K562 (cell line): ENCODE measurements around the gene MCM6. TPM values are rescaled to one million over a fixed set of nuclear protein-coding genes. Genes with fewer than 3 reads are reported as not detected.
A peak's percentile ranks its signal among the peaks of the same experiment; 100 is the strongest.

Experiments
- ATAC-seq: fragments of 200-7000 bp; cut with Tn5 transposase; 3 replicates; pipeline ENCODE4 v1.9.1; 2020; ENCODE audit warnings: moderate library complexity
- BruUV-seq: library from RNA; stranded (reverse); fragments of 400-500 nt; replicated peaks from 2 replicates; lab custom pipeline; 2021; lab: Mats Ljungman, UMichigan
- CTCF ChIA-PET: fragments of 300-600 bp; formaldehyde crosslinking; extraction: SDS; loops from one replicate; lab custom pipeline; 2021; ENCODE audit warnings: low intra/inter-chr PET ratio; lab: Yijun Ruan, JAX
- POLR2A ChIA-PET: fragments of 300-600, 350-650 bp; sonication (Branson Sonifier 250); formaldehyde crosslinking; extraction: SDS; loops from one replicate; lab custom pipeline; 2021; ENCODE audit warnings: antibody characterized with exemption, inconsistent platforms; lab: Yijun Ruan, JAX
- DNase-seq, 4 experiments: peaks; one replicate each; pipeline versions ENCODE4 v3.0.0 to v3.0.0-alpha.2; 2011 to 2018; ENCODE audit warnings: low spot score in 3 of 4, mixed read lengths in 3 of 4; ENCODE audit errors: extremely low read depth in 1 of 4
- FAIRE-seq: peaks from 2 replicates; lab custom pipeline; 2011; peaks lifted over from hg19 to GRCh38; lab: Jason Lieb, UNC
- H2AFZ ChIP-seq: 2 replicates; pipeline ENCODE4 v1.6.0; 2011; ENCODE audit warnings: low read depth, low read length, control low read depth, inconsistent platforms
- H3K27ac ChIP-seq: fragments of 200-600 bp; 3 replicates; pipeline ENCODE4 v1.8.0; 2011; ENCODE audit warnings: low read depth, mild to moderate bottlenecking, control low read depth, inconsistent platforms, low read length, moderate library complexity, mixed read lengths; ENCODE audit errors: extremely low read depth
- H3K27me3 ChIP-seq, 2 experiments: fragments of 300-600 bp in 1 of 2; 2 replicates in 1 of 2; 3 replicates in 1 of 2; pipeline versions ENCODE4 v1.6.0 to v1.8.0; 2011; ENCODE audit warnings: inconsistent platforms in 2 of 2, low read length in 2 of 2, mild to moderate bottlenecking in 1 of 2, mixed read lengths in 1 of 2, moderate library complexity in 1 of 2; ENCODE audit not compliant: control insufficient read depth in 2 of 2, insufficient read depth in 2 of 2
- H3K36me3 ChIP-seq: fragments of 300-600 bp; 3 replicates; pipeline ENCODE4 v1.8.0; 2011; ENCODE audit warnings: mild to moderate bottlenecking, low read length, inconsistent platforms; ENCODE audit not compliant: control insufficient read depth, insufficient read depth
- H3K4me1 ChIP-seq, 2 experiments: fragments of 200-600 bp in 1 of 2; replicated peaks in 1 of 2; 2 replicates in 1 of 2; 3 replicates in 1 of 2; pipeline versions ENCODE4 v1.5.1 to v1.8.0; 2011; ENCODE audit warnings: inconsistent platforms in 2 of 2, low read length in 2 of 2, mild to moderate bottlenecking in 1 of 2, mixed read lengths in 1 of 2, moderate library complexity in 1 of 2; ENCODE audit not compliant: control insufficient read depth in 2 of 2, insufficient read depth in 2 of 2
- H3K4me2 ChIP-seq: 2 replicates; pipeline ENCODE4 v1.6.1; 2011; ENCODE audit warnings: low read length, control low read depth, inconsistent platforms, mixed read lengths; ENCODE audit not compliant: insufficient read depth
- H3K4me3 ChIP-seq: fragments of 200-600 bp; sonication (generic), shearing (Covaris generic); 2 replicates; pipeline ENCODE4 v1.5.1; 2016; ENCODE audit warnings: control low read depth, inconsistent platforms
- H3K79me2 ChIP-seq: fragments of 200-600 bp; 3 replicates; pipeline ENCODE4 v1.8.0; 2011; ENCODE audit warnings: low read length, inconsistent platforms; ENCODE audit not compliant: control insufficient read depth, insufficient read depth
- H3K9ac ChIP-seq, 2 experiments: 2 replicates each; pipeline versions ENCODE4 v1.6.0 to v1.6.1; 2011; ENCODE audit warnings: low read depth in 2 of 2, low read length in 2 of 2, control low read depth in 1 of 2, inconsistent platforms in 1 of 2, mild to moderate bottlenecking in 1 of 2, mixed read lengths in 1 of 2; ENCODE audit not compliant: insufficient read depth in 1 of 2
- H3K9me1 ChIP-seq: one replicate; pipeline ENCODE4 v1.6.0; 2011; ENCODE audit warnings: inconsistent platforms, mild to moderate bottlenecking, low read length, moderate library complexity; ENCODE audit not compliant: control insufficient read depth, insufficient read depth
- H3K9me3 ChIP-seq: replicated peaks from 2 replicates; pipeline ENCODE4 v1.5.1; 2011; ENCODE audit warnings: low read depth, low read length, inconsistent platforms; ENCODE audit not compliant: control insufficient read depth, insufficient read depth
- H4K20me1 ChIP-seq: replicated peaks from 2 replicates; pipeline ENCODE4 v1.6.1; 2011; ENCODE audit warnings: low read length, inconsistent platforms, mixed read lengths; ENCODE audit not compliant: control insufficient read depth, insufficient read depth
- HDAC1 ChIP-seq, 2 experiments: fragments of 450-650 bp; IDR thresholded peaks; 2 replicates each; pipeline ENCODE4 v1.6.1; 2016 to 2017; ENCODE audit warnings: inconsistent platforms in 1 of 2, mild to moderate bottlenecking in 1 of 2, moderate library complexity in 1 of 2
- KLF6 ChIP-seq: fragments of 250-450 bp; sonication (Bioruptor Pico); IDR thresholded peaks from 2 replicates; pipeline ENCODE4 v1.4.0; 2020; ENCODE audit warnings: mild to moderate bottlenecking, moderate library complexity, borderline replicate concordance
- TSC22D4 ChIP-seq: fragments of 450-650 bp; IDR thresholded peaks from 2 replicates; pipeline ENCODE4 v1.6.1; 2016; ENCODE audit warnings: missing genetic modification characterization, missing biosample characterization, control low read depth
- ZNF766 ChIP-seq: fragments of 200-800 bp; sonication (Bioruptor generic); conservative IDR thresholded peaks from 2 replicates; pipeline ENCODE4 v1.6.1; 2016; ENCODE audit warnings: missing genetic modification characterization, missing compliant biosample characterization
- WGBS: fragments of 100-300 bp; shearing (Covaris generic); methylation state at CpG from one replicate; pipeline ENCODE4 v1.1.6; 2016; ENCODE audit warnings: low coverage, mixed read lengths; ENCODE audit not compliant: insufficient coverage; ENCODE audit errors: missing lambda C conversion rate; 5-methylcytosine and 5-hydroxymethylcytosine counted together
- in situ Hi-C: fragments of 300-500 bp; cut with MboI; formaldehyde crosslinking; loops from 4 replicates; pipeline ENCODE4 v1.15.0; 2018; ENCODE audit warnings: inconsistent platforms, mixed read lengths
- intact Hi-C: fragments of 100-400 bp; cut with micrococcal nuclease; formaldehyde crosslinking; loops from 2 replicates; pipeline ENCODE4 v1.14.2; 2022
- polyA plus RNA-seq, 8 experiments: library from polyadenylated mRNA; depleted of rRNA in 4 of 8; stranded (reverse) in 5 of 8; unstranded in 3 of 8; fragments of >200 nt; fragmentation: Nextera tagmentation in 2 of 8; fragmentation: Illumina TruSeq in 1 of 8; extraction: Ambion mirVana in 2 of 8; extraction: Trizol in 1 of 8; gene quantifications; 2 replicates each; pipeline versions ENCODE4 v1.2.1 to v1.2.3, GENCODE V29; 2011 to 2014; ENCODE audit warnings: inconsistent platforms in 1 of 8, missing spikeins in 1 of 8
- total RNA-seq, 7 experiments: library from RNA; depleted of rRNA in 6 of 7; stranded (reverse); fragments of >200 nt in 6 of 7; fragmentation: Illumina TruSeq in 2 of 7; extraction: Trizol in 2 of 7; gene quantifications; 2 replicates each; pipeline versions ENCODE4 v1.2.1 to v1.2.3, GENCODE V29; 2011 to 2021; ENCODE audit warnings: low replicate concordance in 1 of 7
- TF ChIP-seq, protein P1 (sequence below), 2 experiments: fragments of 450-650 bp; IDR thresholded peaks; 2 replicates each; pipeline ENCODE4 v1.6.1; 2018; ENCODE audit warnings: mild to moderate bottlenecking in 2 of 2, low read depth in 1 of 2; ENCODE audit not compliant: partially characterized antibody in 2 of 2
- TF ChIP-seq, protein P2 (sequence below): fragments of 450-650 bp; formaldehyde crosslinking; IDR thresholded peaks from 2 replicates; pipeline ENCODE4 v1.4.0; 2020; ENCODE audit warnings: mild to moderate bottlenecking, mixed read lengths
- TF ChIP-seq, protein P3 (sequence below), 2 experiments: IDR thresholded peaks in 1 of 2; conservative IDR thresholded peaks in 1 of 2; 2 replicates each; pipeline ENCODE4 v1.6.1; 2016; ENCODE audit warnings: low read depth in 2 of 2, mild to moderate bottlenecking in 1 of 2, missing compliant biosample characterization in 1 of 2, missing genetic modification characterization in 1 of 2, moderate library complexity in 1 of 2
- TF ChIP-seq, protein P4 (sequence below): fragments of 450-650 bp; conservative IDR thresholded peaks from 2 replicates; pipeline ENCODE4 v1.6.1; 2016; ENCODE audit warnings: missing genetic modification characterization, low read depth, mild to moderate bottlenecking, control low read depth, missing compliant biosample characterization

The MCM6 gene
- total and polyA plus RNA-seq, 9 of the 15 experiments (the other 6 are each of a cell fraction or from before 2014, with no cell fraction given), result 42.6 to 133 (median 82.4) TPM

DNA sequence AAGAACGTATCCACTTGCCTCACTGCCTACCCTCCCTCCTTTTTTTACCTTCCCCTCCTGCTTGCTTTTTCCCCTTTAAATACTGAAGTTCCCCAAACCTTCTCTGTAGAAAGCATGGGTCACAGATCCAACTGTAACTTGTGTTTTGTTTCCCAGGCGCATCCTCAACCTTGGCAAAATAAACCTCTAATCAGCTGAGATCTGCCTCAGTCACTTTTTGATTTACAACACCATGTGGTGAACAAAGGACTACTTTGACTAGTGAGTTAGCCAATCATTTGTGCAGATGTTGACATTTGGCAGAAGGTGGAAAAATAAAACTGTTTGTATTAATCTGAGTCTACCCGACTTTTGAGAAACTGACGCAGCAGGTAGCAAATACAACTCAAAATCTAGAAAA lies 23.3 kb upstream of the MCM6 start:
- no peak overlapping the region for H3K4me3 ChIP-seq
- POLR2A ChIA-PET, result no interaction called here
- no peak overlapping the region for H2AFZ ChIP-seq
- H3K9ac ChIP-seq, result no peak overlapping the region
- no peaks in the 10 kb centered on the region for H3K9me3 ChIP-seq
- H3K4me2 ChIP-seq, result no peak overlapping the region
- H3K27ac ChIP-seq, result no peak overlapping the region
- intact Hi-C loops, result no loop called here
- DNase-seq, result peak in 1 of 4 experiments; percentile 16
- no peaks in the 10 kb centered on the region for H3K36me3 ChIP-seq
- H3K9me1 ChIP-seq, result no peaks in the 10 kb centered on the region
- in situ Hi-C loops, result no loop called here
- CTCF ChIA-PET, result no interaction called here
- ATAC-seq, result no peak; the same call in 2 of the 3 replicates
- no peaks in the 10 kb centered on the region for H3K27me3 ChIP-seq
- WGBS, result 30% methylated on average over 4 of the region's 4 CpGs
- H4K20me1 ChIP-seq, result no peaks in the 10 kb centered on the region
- H3K4me1 ChIP-seq, result peaks cover 5 to 16% of the 10 kb centered on the region in 2 experiments; a peak in 4 of 5 replicates
- BruUV-seq, result no TSS peak
- H3K79me2 ChIP-seq, result no peaks in the 10 kb centered on the region
- peak; percentile 42 for FAIRE-seq
- TF ChIP-seq HDAC1 (IDR thresholded peaks at IDR 0.05), result 0 out of 4 replicates have a peak, but pooled peaks of 1 of the 2 experiments have one; percentile 19
- TF ChIP-seq, protein P1, sequence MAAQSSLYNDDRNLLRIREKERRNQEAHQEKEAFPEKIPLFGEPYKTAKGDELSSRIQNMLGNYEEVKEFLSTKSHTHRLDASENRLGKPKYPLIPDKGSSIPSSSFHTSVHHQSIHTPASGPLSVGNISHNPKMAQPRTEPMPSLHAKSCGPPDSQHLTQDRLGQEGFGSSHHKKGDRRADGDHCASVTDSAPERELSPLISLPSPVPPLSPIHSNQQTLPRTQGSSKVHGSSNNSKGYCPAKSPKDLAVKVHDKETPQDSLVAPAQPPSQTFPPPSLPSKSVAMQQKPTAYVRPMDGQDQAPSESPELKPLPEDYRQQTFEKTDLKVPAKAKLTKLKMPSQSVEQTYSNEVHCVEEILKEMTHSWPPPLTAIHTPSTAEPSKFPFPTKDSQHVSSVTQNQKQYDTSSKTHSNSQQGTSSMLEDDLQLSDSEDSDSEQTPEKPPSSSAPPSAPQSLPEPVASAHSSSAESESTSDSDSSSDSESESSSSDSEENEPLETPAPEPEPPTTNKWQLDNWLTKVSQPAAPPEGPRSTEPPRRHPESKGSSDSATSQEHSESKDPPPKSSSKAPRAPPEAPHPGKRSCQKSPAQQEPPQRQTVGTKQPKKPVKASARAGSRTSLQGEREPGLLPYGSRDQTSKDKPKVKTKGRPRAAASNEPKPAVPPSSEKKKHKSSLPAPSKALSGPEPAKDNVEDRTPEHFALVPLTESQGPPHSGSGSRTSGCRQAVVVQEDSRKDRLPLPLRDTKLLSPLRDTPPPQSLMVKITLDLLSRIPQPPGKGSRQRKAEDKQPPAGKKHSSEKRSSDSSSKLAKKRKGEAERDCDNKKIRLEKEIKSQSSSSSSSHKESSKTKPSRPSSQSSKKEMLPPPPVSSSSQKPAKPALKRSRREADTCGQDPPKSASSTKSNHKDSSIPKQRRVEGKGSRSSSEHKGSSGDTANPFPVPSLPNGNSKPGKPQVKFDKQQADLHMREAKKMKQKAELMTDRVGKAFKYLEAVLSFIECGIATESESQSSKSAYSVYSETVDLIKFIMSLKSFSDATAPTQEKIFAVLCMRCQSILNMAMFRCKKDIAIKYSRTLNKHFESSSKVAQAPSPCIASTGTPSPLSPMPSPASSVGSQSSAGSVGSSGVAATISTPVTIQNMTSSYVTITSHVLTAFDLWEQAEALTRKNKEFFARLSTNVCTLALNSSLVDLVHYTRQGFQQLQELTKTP (IDR thresholded peaks at IDR 0.05; ENCODE audit: low read depth in 1 of 2, partially characterized antibody in 2 of 2), result no peak
- TF ChIP-seq KLF6 (CRISPR knock-in tag), result no peak
- TF ChIP-seq, protein P2, sequence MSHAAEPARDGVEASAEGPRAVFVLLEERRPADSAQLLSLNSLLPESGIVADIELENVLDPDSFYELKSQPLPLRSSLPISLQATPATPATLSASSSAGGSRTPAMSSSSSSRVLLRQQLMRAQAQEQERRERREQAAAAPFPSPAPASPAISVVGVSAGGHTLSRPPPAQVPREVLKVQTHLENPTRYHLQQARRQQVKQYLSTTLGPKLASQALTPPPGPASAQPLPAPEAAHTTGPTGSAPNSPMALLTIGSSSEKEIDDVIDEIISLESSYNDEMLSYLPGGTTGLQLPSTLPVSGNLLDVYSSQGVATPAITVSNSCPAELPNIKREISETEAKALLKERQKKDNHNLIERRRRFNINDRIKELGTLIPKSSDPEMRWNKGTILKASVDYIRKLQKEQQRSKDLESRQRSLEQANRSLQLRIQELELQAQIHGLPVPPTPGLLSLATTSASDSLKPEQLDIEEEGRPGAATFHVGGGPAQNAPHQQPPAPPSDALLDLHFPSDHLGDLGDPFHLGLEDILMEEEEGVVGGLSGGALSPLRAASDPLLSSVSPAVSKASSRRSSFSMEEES (CRISPR knock-in tag), result no peak
- TF ChIP-seq, protein P3, sequence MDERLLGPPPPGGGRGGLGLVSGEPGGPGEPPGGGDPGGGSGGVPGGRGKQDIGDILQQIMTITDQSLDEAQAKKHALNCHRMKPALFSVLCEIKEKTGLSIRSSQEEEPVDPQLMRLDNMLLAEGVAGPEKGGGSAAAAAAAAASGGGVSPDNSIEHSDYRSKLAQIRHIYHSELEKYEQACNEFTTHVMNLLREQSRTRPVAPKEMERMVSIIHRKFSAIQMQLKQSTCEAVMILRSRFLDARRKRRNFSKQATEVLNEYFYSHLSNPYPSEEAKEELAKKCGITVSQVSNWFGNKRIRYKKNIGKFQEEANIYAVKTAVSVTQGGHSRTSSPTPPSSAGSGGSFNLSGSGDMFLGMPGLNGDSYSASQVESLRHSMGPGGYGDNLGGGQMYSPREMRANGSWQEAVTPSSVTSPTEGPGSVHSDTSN (CRISPR knock-in tag; IDR thresholded peaks at IDR 0.05; ENCODE audit: low read depth), result no peak
- TF ChIP-seq, protein P3 (tag; conservative IDR thresholded peaks at IDR 0.05; ENCODE audit: low read depth), result peak; percentile 86
- TF ChIP-seq, protein P4, sequence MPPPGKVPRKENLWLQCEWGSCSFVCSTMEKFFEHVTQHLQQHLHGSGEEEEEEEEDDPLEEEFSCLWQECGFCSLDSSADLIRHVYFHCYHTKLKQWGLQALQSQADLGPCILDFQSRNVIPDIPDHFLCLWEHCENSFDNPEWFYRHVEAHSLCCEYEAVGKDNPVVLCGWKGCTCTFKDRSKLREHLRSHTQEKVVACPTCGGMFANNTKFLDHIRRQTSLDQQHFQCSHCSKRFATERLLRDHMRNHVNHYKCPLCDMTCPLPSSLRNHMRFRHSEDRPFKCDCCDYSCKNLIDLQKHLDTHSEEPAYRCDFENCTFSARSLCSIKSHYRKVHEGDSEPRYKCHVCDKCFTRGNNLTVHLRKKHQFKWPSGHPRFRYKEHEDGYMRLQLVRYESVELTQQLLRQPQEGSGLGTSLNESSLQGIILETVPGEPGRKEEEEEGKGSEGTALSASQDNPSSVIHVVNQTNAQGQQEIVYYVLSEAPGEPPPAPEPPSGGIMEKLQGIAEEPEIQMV, result no peak
- peak; percentile 99 for TF ChIP-seq ZNF766 (CRISPR knock-in tag)
- TF ChIP-seq TSC22D4 (tag), result no peak
